Measurements from ENCODE around the gene LDLR. TPM values are rescaled to one million over a fixed set of nuclear protein-coding genes. Genes with fewer than 3 reads are reported as not detected.
A peak's percentile ranks its signal among the peaks of the same experiment; 100 is the strongest.

Gene LDLR
- total RNA-seq, 1 donor from 2014 or later, result 242 TPM

DNA sequence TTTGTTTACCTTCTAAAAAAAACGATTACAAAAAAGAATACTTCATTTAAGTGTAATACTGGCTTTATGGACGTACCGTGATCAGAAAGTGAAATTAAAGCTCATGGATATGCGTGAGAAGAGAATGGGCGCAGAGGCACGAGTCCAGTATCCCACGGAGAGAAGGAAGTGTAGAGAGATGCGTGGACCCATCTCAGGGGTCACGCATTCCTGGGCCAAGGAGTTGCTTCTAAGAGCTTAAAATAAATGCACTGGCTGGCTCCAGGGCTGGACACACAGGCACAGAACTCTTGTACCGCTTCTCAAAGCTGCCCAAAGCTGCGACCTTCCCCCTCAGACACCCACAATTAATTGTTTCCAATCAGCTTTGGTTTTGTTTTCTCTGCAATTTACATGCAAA lies 75.0 kb downstream of the LDLR start:
- no peak for DNase-seq
- peaks cover 34% of the 10 kb centered on the region for H3K4me1 ChIP-seq
- no peak overlapping the region for H3K4me3 ChIP-seq
- no peaks in the 10 kb centered on the region for H3K9me3 ChIP-seq
- intact Hi-C loops (cut with DNase I), result no loop called here
- peak overlapping the region; percentile 67 for H3K27ac ChIP-seq
- no peaks in the 10 kb centered on the region for H3K27me3 ChIP-seq
- H3K36me3 ChIP-seq, result peaks cover 33% of the 10 kb centered on the region
- no peak for ATAC-seq
- TF ChIP-seq CTCF (IDR thresholded peaks at IDR 0.05), result no peak

DNA sequence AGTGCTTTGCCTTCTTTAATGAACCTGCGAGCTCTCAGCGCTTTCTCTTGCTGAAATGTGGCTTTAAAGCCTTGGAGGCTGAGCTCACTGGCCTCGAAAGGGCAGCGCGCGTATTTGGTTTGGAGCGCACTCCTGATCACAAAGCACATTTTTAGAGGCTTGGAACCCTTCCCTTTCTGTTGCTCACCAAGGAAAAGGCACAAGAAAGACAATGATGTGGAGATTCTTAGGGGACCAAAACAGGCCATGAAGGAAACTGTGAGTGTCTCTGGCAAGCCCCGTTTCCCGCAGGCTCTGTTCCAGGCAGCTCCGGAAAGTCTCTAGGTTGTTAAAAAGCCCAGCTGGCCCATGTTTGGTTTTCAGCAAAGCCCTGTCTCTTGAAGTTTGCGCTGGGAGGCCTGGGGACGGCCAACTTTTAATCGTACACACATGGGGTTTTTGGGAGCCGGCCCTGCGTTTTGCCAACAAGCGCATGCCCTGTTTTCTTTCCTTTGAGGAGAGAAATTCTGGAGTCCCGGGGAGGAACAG lies 75.7 kb downstream of the LDLR start:
- no peaks in the 10 kb centered on the region for H3K9me3 ChIP-seq
- peaks cover 27% of the 10 kb centered on the region for H3K4me1 ChIP-seq
- no peaks in the 10 kb centered on the region for H3K27me3 ChIP-seq
- H3K36me3 ChIP-seq, result peaks cover 40% of the 10 kb centered on the region
- ATAC-seq, result peak; percentile 40
- intact Hi-C loops (cut with DNase I), result no loop called here
- H3K4me3 ChIP-seq, result no peak overlapping the region
- peak overlapping the region; percentile 67 for H3K27ac ChIP-seq
- DNase-seq, result no peak
- TF ChIP-seq CTCF (IDR thresholded peaks at IDR 0.05), result no peak

DNA sequence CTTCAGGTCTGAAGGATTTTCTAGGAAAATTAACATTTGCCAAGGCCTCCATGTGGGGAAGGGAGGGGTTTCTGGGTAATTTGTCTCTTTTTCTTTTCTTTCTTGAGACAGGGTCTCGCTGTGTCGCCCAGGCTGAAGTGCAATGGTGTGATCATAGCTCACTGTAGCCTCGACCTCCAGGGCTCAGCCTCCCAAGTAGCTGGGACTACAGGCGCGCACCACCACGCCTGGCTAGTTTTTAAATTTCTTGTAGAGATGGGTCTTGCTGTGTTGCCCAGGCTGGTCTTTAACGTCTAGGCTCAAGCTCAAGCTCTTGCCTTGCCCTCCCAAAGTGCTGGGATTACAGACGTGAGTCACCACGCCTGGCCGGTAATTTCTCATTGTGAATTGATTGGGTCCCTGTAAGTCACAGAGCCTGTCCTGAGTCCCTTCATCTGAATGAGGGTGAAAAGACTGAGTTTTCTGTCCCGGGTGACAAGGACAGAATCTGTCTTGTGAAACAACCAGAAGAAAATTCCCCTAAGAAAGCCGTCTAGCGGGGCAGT lies 76.3 kb downstream of the LDLR start:
- DNase-seq (no peak), ATAC-seq (no peak)
- H3K4me3 ChIP-seq, result no peak overlapping the region
- no peaks in the 10 kb centered on the region for H3K9me3 ChIP-seq
- H3K27ac ChIP-seq, result peak overlapping the region; percentile 67
- peaks cover 21% of the 10 kb centered on the region for H3K4me1 ChIP-seq
- peaks cover 46% of the 10 kb centered on the region for H3K36me3 ChIP-seq
- TF ChIP-seq CTCF (IDR thresholded peaks at IDR 0.05), result no peak
- H3K27me3 ChIP-seq, result no peaks in the 10 kb centered on the region
- intact Hi-C loops (cut with DNase I), result no loop called here

- Histone ChIP-seq H3K4me3 (no peak overlapping the region), H3K4me1 (peaks cover 24% of the 10 kb centered on the region), H3K9me3 (no peaks in the 10 kb centered on the region), H3K36me3 (peaks cover 55% of the 10 kb centered on the region), H3K27ac (peak overlapping the region; percentile 67), H3K27me3 (no peaks in the 10 kb centered on the region)
- ATAC-seq, result no peak
- intact Hi-C loops (cut with DNase I), result no loop called here
- TF ChIP-seq CTCF (IDR thresholded peaks at IDR 0.05), result no peak
- DNase-seq, result no peak
These were observed 77.2 kb downstream of the LDLR start for GRCh38 chr19:11166281-11167142.

GRCh38 chr19:11168568-11168967 lies 79.3 kb downstream of the LDLR start:
- Histone ChIP-seq H3K4me3 (no peak overlapping the region), H3K27me3 (no peaks in the 10 kb centered on the region), H3K36me3 (peaks cover 74% of the 10 kb centered on the region), H3K27ac (no peak overlapping the region), H3K9me3 (no peaks in the 10 kb centered on the region), H3K4me1 (peaks cover 24% of the 10 kb centered on the region)
- TF ChIP-seq CTCF (IDR thresholded peaks at IDR 0.05), result no peak
- ATAC-seq (no peak), DNase-seq (no peak)
- intact Hi-C loops (cut with DNase I), result no loop called here
